ENCODE data around the gene ZDHHC11B. TPM values are rescaled to one million over a fixed set of nuclear protein-coding genes. Genes with fewer than 3 reads are reported as not detected.

ZDHHC11B gene
- 0.26 TPM in 1 of 2 replicates, not detected in the other for total RNA-seq

GRCh38 chr5:784428-785177 lies at the start of gene ZDHHC11B:
Gene ZDHHC11B, minus strand, starts transcription at chr5:784729. Its CDS starts 17,810 bp downstream, at chr5:766919.

GRCh38 chr5:693271-694041 lies 91.1 kb downstream of the ZDHHC11B start, which contains the start of gene TPPP:
Gene TPPP, minus strand, starts transcription at chr5:693352. Its CDS starts 15,292 bp downstream, at chr5:678060.

Other genes starting within 250 kb of the ZDHHC11B start
- 1.3 and 2.0 TPM in 2 replicates for gene CEP72, start 172.4 kb downstream of the ZDHHC11B start, total RNA-seq
- 0.93 and 1.1 TPM in 2 replicates for gene TPPP, start 91.4 kb downstream of the ZDHHC11B start, total RNA-seq
- 5.3 and 5.9 TPM in 2 replicates for gene ZDHHC11, start 66.3 kb upstream of the ZDHHC11B start, total RNA-seq
- gene BRD9, start 108.1 kb upstream of the ZDHHC11B start, total RNA-seq = 36.7 and 44.0 TPM in 2 replicates
- 14.2 and 26.2 TPM in 2 replicates for gene TRIP13, start 108.2 kb upstream of the ZDHHC11B start, total RNA-seq
- 0.13 and 3.7 TPM in 2 replicates for gene NKD2, start 224.1 kb upstream of the ZDHHC11B start, total RNA-seq

All from aortic smooth muscle cell (primary cell).